HG03571 (cell line): ENCODE data around the gene CISTR.
"Not testable (repeated sequence)": the region's sequence is repeated elsewhere in the genome, so short reads cannot be mapped to it uniquely, and the experiment has no call there.

Experiments used
- ATAC-seq: cut with Tn5 transposase; IDR thresholded peaks from one replicate; pipeline ENCODE4 v1.9.1; 2021; ENCODE audit not compliant: unreplicated experiment

The CISTR gene

DNA sequence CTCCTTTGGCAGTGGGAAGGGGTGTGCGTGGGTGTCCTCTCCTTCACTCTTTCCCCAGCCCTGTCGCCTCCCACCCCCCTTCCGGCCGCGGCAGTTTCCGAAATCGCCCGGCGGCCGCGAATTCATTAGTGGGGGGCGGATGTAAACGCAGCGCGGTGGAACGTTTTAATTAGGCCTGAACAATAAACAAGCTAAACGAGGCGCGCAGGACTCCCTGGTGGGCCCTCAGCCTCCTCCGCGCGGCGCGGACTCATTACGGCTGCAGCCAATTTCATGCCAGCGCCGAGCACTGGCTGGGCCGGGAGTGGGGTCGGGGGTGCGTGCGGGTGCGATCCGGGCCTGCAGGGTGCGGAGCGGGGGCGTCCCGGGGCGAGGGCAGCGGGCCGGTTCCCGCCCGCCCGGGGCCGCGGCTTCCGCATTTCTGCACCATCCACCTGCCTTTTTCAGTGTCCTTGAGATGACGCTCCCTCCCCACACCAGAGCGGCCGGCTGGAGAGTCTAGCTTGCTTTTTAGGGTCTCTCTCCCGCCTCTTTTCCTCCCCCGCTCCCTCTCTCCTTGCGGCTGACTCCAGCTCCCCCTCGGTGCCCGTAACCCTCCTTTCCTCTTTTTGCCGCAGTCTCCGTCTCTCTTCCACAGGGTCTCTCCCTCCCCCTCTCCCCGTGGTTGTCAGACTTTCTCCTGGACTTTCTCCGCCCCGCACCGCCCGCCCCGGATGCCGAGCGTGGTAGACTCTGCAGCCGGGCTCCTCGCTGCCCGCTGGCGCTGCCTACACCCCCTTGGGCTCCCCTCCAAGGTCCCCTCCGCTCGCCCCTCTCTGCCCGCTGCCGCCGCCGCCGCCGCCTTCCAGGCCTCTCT, at the start of gene CISTR:
CISTR (minus strand) TSS at position 644 of the 856 bp plus-strand sequence.
- ATAC-seq, result no peak

DNA sequence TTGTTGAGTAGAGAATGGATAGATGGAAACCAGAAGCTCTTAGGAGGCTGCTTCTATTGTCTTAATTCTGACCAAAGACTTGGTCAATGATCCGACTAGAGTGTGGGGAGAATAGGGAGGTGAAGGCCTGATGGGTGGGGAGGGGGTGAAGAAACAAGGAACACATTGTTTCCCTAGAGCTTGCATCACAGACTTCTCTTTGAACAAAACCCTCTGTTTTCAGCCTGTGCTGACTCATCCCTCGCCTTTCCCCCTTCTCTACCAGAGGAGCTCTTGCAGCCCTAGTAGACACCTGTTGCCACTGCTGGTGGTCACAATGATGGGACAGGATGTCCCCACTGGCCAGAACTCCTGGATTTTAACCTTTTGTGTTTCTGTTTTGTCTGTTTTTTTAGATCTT, 46.8 kb upstream of the CISTR start:
- no peak for ATAC-seq

DNA sequence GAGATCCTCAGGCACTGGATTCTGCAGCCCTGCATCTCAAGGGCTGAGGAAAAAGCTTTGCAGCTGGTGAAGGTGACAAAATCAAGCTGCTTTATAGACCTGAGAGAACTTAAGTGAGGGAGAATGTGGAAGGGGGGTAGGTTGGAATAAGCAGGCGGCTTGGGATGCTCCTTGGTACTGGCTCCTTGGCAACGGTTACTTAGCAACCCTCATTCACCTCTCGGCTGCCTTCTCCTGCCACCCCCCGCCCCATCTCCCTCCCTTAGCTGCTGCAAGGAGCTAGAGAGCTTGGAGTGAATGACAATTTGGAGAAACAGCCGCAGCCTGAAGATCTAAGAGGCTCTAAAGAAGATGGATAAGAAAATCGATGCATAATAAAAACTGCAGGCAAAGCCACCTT, 44.1 kb upstream of the CISTR start:
- no peak for ATAC-seq

DNA sequence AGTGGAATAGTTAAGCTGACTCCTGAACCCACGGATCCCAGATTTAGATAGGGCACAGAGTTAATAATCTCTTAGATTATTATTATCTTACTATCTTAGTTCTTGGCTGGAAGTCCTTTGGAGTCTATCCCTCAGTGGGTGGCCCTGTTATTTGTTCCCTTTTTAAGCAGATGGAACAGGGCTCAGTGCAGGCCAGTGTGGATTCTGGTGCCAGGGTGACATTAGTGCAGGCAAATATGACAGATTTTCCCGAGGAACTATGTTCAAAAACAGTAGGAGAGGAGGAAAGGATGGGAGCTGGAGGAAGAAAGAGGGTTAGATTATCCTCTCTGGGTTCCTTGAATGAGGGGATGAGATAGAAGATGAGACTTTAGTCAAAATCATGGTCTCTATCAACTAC, 41.4 kb upstream of the CISTR start:
- no peak for ATAC-seq

DNA sequence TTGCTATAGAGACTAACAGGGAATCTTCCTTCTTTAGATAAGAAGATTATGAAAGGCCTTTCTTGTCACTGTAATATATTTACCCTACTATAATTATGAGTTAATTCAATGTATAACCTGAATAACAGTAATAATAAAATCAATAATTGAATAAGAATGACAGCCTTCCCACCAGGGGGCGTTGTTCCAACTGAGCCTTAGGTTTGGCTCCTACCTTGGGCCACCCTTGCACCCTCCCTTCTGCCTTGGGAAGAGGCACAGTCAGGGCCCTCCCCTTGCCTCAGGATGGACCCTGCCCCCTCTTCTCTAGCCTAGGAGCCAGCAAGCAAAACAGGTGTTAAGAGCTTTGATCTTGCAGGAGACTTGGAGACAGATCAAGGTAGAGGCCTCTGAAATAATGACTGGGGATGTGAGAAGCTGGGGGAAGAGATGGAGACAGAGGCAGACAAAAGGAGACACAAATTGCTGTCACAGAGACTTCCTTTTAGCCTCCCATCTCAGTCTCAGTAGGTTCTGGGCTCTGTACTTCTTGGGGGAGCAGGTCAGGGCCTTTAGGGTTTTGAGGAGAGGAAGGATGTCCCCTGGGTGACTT, 40.1 kb upstream of the CISTR start:
- ATAC-seq, result no peak

DNA sequence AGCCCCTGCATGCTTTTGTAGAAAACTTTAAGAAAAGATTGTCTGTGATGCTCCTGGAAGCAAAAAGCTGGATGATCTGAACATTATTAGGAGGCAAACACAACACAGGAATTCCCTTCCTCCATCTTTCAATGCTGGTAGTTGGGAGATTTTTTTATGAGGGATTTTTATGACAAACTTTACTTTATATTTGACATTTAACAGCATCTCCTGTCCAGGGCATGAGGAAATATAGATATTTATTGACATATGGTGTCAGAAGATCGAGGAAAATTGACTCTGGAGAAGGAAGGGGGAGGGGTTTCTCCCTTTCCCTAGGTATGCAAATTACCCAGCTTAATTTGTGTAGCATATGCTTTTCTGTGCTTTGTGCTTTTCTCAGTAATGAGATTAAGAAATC, 37.8 kb upstream of the CISTR start:
- ATAC-seq, result no peak

DNA sequence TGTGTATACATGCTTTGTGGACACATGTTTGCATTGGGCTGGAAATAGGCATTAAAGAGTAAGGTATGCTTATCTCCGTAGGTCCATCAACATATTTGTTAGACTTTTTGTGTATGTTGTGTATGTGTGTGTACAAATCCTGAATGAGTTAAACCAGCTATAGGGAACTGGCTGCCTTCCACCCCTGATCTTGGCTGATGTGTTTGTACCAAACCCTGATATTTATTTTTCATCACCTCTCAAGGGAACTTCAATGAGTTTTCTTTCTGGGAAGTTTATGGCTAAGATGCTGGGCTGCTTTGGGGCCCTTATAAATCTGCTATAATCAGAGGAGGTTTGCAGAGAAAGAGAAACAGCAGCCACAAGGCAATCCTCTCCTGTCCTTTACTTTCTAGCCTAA, 37.1 kb upstream of the CISTR start:
- no peak for ATAC-seq

DNA sequence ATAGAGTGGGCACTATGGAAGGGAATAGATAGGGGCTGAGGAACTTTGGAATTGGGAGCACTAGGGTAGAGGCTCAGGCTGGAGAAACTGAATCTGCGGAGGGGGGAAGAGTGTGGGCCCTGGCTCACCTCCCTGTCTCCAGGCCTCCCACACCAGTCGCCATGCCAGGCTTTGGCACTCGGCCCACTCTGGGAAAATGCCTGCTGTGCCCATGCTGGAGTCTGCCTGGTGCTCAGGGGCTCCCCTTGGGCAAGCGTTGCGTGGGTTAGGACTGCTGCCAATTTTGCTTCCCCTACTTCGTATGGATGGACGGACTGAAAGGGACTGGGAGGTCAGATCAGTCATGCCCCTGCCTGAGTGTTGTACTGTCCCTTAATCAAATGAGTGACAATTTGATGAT, 34.6 kb upstream of the CISTR start:
- ATAC-seq, result no peak

DNA sequence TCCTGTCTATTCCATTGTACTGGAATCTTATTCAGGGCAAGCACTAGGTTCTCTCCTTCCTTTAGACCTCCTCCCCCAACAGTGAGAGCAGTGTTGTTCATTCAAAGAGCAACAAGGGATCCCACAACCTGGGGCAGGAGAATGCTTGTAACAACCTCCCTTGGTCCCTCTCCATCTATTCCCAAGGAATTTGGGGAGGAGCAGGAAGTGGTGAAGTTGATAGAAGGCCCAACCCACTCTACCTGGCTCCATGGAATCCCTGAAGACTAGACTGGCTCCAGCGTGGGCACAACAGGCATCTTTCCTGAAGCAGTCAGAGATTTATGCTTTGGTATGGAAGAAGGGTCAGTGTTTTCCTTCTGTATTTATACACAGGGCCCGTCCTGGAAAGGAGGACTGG, 33.4 kb upstream of the CISTR start:
- ATAC-seq, result no peak

DNA sequence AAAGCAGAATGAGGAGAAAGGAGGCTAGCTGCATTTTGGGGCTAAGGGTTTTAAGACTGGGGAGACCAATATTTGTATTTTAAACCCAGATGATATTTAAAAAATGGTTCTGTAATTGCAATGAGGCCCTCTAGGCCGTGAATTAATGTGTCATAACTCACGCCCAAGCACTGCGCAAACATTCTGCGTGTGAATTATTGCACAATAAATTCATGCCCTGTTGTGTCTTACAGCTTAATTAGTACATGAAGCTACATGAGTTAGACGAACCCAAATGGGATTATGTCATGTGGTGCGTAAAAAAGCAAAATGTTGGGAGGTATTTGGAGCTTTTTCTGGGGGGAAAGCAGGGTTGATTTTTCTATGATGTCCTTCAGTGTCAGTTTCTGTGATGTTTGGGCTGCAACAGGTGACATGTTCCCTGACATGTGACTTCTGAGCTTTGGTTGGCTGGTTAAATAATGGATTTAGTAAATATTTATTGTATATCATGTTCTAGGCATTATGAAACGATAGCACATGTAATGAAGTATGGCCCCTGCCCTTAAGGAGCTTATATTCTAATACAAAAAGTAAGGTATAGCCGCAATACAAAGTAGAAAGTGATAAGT, 30.4 kb upstream of the CISTR start:
- ATAC-seq, result no peak

DNA sequence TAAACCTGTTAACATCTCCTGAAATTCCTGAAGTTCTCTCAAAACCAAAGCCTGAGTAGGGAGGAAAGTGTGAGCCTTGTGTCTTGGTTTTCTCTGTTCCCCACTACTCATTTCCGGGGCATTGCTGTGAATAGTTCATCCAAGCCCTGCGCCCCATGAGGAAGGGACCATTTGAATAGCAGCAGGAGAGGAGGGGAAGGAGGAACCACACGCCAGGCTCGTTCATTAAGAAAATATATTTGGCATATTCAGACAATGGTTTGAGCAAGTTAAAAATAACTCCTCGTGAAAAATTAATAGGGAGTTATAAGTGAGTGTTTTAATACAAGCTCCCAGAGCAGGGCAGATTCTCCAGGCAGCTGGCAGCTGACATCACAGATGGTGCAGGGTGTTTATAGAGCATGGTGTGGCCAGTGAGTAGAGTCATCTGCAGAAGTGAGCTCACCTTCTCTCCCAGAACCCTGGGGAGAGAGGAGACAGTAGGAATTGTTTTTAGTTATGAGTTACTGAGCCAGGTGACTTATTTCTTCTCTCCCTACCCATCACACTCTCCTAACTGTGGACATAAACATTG, 29.5 kb upstream of the CISTR start:
- ATAC-seq, result no peak

DNA sequence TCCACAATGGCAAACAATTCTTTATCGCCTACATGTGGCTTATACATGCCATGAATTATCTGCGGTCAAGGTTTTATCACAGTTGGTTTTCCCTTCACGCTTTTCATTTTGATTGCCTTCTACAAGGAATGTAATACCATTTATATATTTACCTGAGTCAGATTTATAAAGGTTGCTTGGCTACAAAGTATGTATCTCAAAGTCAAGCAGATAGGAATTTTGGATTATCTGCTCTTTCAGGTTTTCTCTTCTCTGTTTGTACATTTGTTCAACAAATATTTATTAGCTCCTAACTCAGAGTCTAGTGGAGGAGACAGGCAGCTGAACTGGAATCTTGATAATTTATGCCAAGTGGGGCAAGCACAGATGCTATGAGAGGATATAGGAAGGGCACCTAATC, 28.5 kb upstream of the CISTR start:
- ATAC-seq, result no peak

DNA sequence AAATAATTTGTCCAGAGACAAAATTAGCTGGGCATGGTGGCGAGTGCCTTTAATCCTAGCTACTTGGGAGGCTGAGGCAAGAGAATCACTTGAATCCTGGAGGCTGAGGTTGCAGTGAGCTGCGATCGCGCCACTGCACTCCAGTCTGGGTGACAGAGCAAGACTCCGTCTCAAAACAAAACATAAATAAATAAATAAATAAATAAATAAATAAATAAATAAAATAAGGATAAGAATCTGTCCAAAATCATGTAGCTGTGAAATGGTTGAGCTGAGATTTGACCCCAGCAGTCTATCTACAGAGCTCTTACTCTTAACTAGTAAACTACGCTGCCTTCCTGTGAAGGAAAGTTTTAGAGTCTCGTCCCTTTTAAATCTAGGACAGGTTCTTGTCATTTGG, 27.9 kb upstream of the CISTR start:
- ATAC-seq, result not testable (repeated sequence)

DNA sequence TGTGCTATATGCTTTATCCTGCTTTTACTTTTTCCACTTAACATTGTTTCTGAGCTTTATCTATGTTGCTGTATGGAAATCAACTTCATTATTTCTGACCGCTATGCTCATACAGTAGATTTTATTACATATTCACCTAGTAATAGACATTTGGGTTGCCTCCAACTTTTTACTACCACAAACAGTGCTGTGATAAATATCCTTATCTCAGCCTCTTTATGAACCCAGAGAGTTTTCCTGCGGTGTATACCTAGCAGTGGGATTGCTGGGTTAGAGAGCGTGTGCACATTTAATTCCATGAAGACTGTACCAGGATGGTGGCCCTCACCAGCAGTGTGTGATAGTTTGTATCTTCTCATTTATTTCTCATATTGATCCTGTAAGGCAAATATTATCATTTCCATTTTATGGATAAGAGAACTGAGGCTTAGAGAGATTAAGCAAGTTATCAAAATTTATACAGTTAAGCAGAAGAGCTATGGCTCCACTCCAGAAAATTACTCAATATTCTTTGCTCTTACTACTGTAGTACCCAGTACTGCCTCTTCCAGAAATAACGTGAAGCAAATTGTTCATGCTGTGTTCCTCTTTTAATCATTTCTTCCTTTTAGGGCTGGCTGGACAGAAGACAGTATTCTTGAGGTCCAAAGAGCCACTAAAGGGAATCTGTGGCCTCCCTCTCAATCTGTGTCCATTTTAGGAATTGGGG, 26.3 kb upstream of the CISTR start:
- no peak for ATAC-seq

DNA sequence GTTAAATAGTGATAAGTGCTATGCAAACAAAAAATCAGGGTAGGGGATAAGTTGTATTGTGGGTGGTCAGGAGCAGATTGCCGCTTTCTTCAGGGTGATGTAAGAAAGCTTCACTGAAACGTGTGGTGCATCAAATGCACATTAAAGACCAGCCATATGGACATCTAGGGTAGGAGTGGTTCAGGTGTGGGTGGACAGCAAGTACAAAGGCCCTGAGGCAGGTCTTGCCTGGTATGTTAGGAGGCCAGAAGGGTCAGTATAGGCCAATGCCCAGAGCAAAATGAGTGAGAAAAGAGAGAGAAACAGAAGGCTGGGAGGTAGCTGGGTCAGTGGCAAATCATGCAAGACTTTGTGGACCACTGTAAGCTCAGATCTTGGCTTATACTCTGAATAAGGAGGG, 25.6 kb upstream of the CISTR start:
- ATAC-seq, result no peak

DNA sequence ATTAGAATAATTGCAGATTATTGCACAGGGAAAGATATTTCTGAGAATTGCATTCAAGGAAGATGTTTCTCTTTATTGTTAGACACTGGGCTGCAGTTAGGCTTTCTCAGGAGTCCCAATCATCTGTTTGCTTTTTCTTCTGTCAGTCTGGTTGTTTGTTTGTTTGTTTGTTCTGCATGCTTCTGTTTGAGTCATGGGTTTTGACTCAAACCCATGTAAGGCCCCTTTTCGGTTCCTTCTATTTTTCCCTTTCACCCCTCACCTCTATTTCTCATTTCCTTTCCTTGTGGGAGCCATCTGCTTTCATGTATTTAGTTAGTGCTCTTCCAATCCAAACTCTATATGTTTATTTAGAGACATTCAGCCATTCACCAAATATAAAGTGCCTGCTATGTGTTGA, 25.1 kb upstream of the CISTR start:
- no peak for ATAC-seq

DNA sequence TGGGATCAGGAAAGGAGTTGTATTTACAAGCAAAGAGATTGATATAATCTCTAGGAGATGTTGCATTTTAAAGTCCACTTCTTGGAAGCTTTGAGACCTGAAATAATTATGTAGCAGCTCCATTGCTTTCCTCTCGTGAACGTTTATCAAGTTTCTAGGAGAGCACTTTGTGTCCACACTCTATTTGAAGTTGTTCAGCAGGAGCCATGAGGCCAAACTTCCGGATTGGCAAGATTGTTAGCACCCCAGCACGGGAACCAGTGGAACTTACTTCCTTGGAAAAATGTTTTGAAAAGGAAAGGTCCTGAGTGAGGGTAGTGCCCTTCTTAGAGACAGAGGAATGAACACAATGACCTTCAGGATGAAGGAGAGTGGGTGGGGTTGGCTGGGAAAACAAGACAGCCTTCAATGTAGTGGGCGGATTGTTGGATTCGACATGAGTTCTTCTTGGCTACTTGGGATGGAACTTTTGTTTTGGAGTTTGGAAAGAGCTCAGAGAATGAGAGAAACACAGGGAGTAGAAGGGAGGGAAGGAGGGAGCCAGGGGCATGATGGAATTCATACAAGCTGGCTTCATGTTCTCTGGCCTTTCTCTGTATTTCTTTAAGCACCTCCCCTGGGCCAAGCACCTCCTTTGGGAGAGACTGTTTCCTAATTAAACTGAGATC, 23.8 kb upstream of the CISTR start:
- ATAC-seq, result no peak

DNA sequence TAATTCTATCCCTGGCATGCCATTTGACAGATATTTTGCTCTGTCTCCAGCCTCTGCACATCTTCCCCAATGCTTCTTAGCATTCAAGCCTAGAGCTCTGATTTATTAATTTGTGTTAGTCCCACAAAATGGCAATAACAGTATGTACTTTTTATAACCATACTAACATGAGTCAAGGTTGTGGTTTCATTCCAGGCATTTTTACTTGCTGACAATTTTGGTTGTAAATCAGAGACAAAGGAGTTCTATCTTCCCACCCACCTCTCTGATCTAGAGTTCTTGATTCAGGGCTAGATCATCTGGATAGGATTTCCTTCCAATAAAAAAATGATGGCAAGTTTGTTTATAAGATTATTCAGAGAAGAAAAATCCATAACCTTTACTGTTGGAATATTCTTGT, 18.5 kb upstream of the CISTR start:
- no peak for ATAC-seq

DNA sequence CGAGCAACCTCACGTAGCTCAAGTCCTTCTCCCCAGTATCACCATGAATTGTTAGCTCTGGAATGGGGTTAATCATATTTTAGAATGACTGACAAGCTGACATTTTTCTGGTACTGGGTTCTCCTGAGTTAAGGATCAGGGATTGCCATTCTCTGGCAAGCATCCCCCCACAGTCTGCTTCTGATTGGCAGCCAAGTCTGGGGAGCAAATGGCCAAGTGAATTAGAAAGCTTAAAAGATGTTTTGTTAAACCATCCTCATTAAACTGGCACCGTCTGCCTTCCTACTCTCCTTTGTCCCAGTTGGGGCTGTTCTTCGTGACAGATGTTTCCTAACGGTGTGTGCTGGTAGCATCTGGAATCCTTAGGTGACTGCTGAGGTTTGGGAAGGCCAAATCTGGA, 17.2 kb upstream of the CISTR start:
- no peak for ATAC-seq

DNA sequence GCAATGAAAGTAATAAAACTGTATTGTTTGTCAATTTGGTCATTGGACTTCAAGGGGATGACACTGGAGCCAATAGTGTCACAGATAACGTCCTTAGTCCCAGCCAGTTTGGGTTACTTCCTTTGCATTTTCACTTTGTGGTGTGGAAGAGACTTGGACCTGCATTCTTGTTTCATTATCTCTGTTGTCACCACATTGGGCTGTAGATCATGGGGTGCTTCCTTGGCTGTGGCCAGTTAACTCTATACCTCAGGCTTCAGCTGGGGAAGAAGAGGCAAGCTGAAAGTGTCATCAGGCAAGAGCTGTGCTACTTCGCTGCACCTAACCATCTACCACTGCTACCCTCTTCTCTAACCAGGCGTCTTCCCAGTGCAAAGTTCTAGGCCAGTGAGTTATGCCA, 15.1 kb upstream of the CISTR start:
- ATAC-seq, result no peak

DNA sequence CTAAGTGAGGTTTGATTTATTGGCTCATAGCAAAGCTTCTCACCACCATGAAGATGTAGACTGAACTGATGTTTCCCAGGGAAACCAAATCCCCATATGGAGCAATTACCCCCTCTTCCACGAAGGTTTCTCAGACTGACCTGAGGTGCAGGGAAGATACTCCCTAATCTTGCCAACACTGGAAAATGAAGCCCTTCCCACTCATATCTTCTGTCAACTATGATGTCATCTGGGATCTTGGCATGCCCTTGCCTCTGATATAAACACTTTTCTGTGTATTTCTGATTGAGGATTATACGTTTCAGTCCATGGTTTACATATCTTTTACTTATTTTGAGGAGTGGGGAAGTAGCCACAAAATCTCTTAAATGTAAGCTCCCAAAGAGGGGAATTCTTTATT, 14.1 kb upstream of the CISTR start:
- ATAC-seq, result no peak
